GM11168 (cell line): ENCODE measurements around the gene ZNF628.

Experiments used
- in situ Hi-C: fragments of 300-500 bp; cut with MboI; formaldehyde crosslinking; loops from one replicate; pipeline ENCODE4 v1.12.0; 2022; ENCODE audit warnings: low sequenced_read_pairs; ENCODE audit not compliant: unreplicated experiment

Gene ZNF628

GRCh38 chr19:55476100-55476775 lies at the start of gene ZNF628:
Gene ZNF628 (plus strand): TSS chr19:55476617. CDS start chr19:55479911, 3,294 bp downstream.
- in situ Hi-C loops, result no loop called here

GRCh38 chr19:55431183-55431582 lies 45.2 kb upstream of the ZNF628 start:
- in situ Hi-C loops, result no loop called here

- in situ Hi-C loops, result no loop called here
Measured at GRCh38 chr19:55432241-55432959, 44.0 kb upstream of the ZNF628 start.

- in situ Hi-C loops, result no loop called here
Measured at GRCh38 chr19:55433292-55433691, 43.1 kb upstream of the ZNF628 start.

GRCh38 chr19:55434356-55434919 lies 42.0 kb upstream of the ZNF628 start:
- in situ Hi-C loops, result no loop called here

- in situ Hi-C loops, result no loop called here
Measured at GRCh38 chr19:55435020-55435419, 41.4 kb upstream of the ZNF628 start.

GRCh38 chr19:55436847-55437246 lies 39.6 kb upstream of the ZNF628 start:
- in situ Hi-C loops, result no loop called here

GRCh38 chr19:55437410-55437809 lies 39.0 kb upstream of the ZNF628 start:
- in situ Hi-C loops, result no loop called here

GRCh38 chr19:55439052-55439451 lies 37.4 kb upstream of the ZNF628 start:
- in situ Hi-C loops, result no loop called here

- in situ Hi-C loops, result no loop called here
Measured at GRCh38 chr19:55440411-55441105, 35.9 kb upstream of the ZNF628 start.

GRCh38 chr19:55441319-55441691 lies 35.1 kb upstream of the ZNF628 start:
- in situ Hi-C loops, result no loop called here

- in situ Hi-C loops, result no loop called here
Measured at GRCh38 chr19:55441692-55442321, 34.6 kb upstream of the ZNF628 start.

GRCh38 chr19:55442372-55442961 lies 34.0 kb upstream of the ZNF628 start:
- in situ Hi-C loops, result no loop called here

GRCh38 chr19:55443045-55443823 lies 33.2 kb upstream of the ZNF628 start, which contains the start of gene SHISA7:
Gene SHISA7 (minus strand): TSS chr19:55443300. CDS start chr19:55442863, 437 bp downstream.
- in situ Hi-C loops, result no loop called here

GRCh38 chr19:55443824-55444480 lies 32.5 kb upstream of the ZNF628 start:
- in situ Hi-C loops, result no loop called here

- in situ Hi-C loops, result no loop called here
Measured at GRCh38 chr19:55444646-55445045, 31.8 kb upstream of the ZNF628 start.

- in situ Hi-C loops, result no loop called here
Measured at GRCh38 chr19:55446060-55446459, 30.4 kb upstream of the ZNF628 start.

- in situ Hi-C loops, result no loop called here
Measured at GRCh38 chr19:55447421-55448174, 28.8 kb upstream of the ZNF628 start.
